Islet precursor cell (in vitro differentiated cells): ENCODE data around the gene TTYH2.
"Not testable (repeated sequence)": the region's sequence is repeated elsewhere in the genome, so short reads cannot be mapped to it uniquely, and the experiment has no call there.

Experiments used
- DNase-seq: peaks from one replicate; pipeline ENCODE4 v3.0.0-alpha.2; 2018

The TTYH2 gene

GRCh38 chr17:74212913-74213791, at the start of gene TTYH2:
Gene TTYH2, plus strand, starts transcription at chr17:74213571. Its CDS starts 17 bp downstream, at chr17:74213588.
- peak; percentile 96 for DNase-seq

GRCh38 chr17:74163836-74164235, 49.5 kb upstream of the TTYH2 start:
- DNase-seq: peak; percentile 37

GRCh38 chr17:74164446-74165045, 48.8 kb upstream of the TTYH2 start:
- DNase-seq: peak; percentile 42

GRCh38 chr17:74165797-74166365, 47.5 kb upstream of the TTYH2 start:
- peak; percentile 48 for DNase-seq

- DNase-seq: no peak
These were observed 42.4 kb upstream of the TTYH2 start for GRCh38 chr17:74170924-74171323.

GRCh38 chr17:74172700-74173099, 40.7 kb upstream of the TTYH2 start:
- no peak for DNase-seq

GRCh38 chr17:74176546-74177001, 36.8 kb upstream of the TTYH2 start:
- peak; percentile 92 for DNase-seq

GRCh38 chr17:74177018-74177450, 36.3 kb upstream of the TTYH2 start:
- no peak for DNase-seq

GRCh38 chr17:74179576-74179975, 33.8 kb upstream of the TTYH2 start:
- DNase-seq: no peak

- DNase-seq: peak; percentile 73
These were observed 33.0 kb upstream of the TTYH2 start for GRCh38 chr17:74180336-74180735.

GRCh38 chr17:74181341-74181740, 32.0 kb upstream of the TTYH2 start:
- DNase-seq: no peak

- no peak for DNase-seq
These were observed 31.2 kb upstream of the TTYH2 start for GRCh38 chr17:74182041-74182723.

- DNase-seq: no peak
These were observed 30.0 kb upstream of the TTYH2 start for GRCh38 chr17:74183411-74183810.

- no peak for DNase-seq
These were observed 27.7 kb upstream of the TTYH2 start for GRCh38 chr17:74185571-74186185.

GRCh38 chr17:74186498-74186897, 26.9 kb upstream of the TTYH2 start:
- DNase-seq: no peak

GRCh38 chr17:74187761-74188160, 25.6 kb upstream of the TTYH2 start:
- DNase-seq: no peak

- not testable (repeated sequence) for DNase-seq
These were observed 24.7 kb upstream of the TTYH2 start for GRCh38 chr17:74188687-74189086.

GRCh38 chr17:74190154-74190553, 23.2 kb upstream of the TTYH2 start:
- DNase-seq: no peak

GRCh38 chr17:74190807-74191406, 22.5 kb upstream of the TTYH2 start:
- DNase-seq: peak; percentile 85

- no peak for DNase-seq
These were observed 20.2 kb upstream of the TTYH2 start for GRCh38 chr17:74192950-74193781.

GRCh38 chr17:74194682-74195081, 18.7 kb upstream of the TTYH2 start:
- DNase-seq: no peak
